Heart left ventricle (tissue), 13 donors: ENCODE measurements around the gene CBY2.

ENCODE experiments used
- CTCF ChIP-seq, 12 donors: fragments of 200-600 bp; sonication (generic) in 4 of 12; IDR thresholded peaks; one replicate each; pipeline versions ENCODE4 v1.5.0 to v1.8.0; 2018 to 2022; ENCODE audit warnings: antibody characterized with exemption in 12 of 12, mild to moderate bottlenecking in 5 of 12
- POLR2A ChIP-seq, 2 donors: fragments of 450-650 bp; IDR thresholded peaks; one replicate each; pipeline ENCODE4 v1.6.1; 2017; ENCODE audit warnings: antibody characterized with exemption in 2 of 2, mild to moderate bottlenecking in 2 of 2, moderate library complexity in 2 of 2
- donor health status: ischemic (EF 13 %, LVEDD 7.1; RV severe dilation, severe dysfunction).
- donor health status: DM: no; HTN: yes; CAD: no.
- donor health status: DM: no; HTN: no; CAD: no.
- donor health status: ischemic (EF 25% LVEDD 6.9; RV normal size, moderate dysfunction).
- donor health status: ischemic (EF 25% LVEDD 5.7; RV mildly dilated, moderate dysfunction).
- donor health status: ischemic (EF 35%, LVEDD 5.7; RV mildly dilated, moderate dysfunction).
- donor health status: nonischemic (EF 11% LVEDD 7.7; RV severe dilation, severe dysfunction).
- donor health status: DM: yes; HTN: yes; CAD: no.
- donor health status: PGD.
- donor health status: ischemic (EF 29% LVEDD 5.4; RV normal size, mild dysfunction).
- donor health status: nonischemic (EF 23%, LVEDD 6.1; RV moderate dilation, normal function).

GRCh38 chr13:45683701-45684100 lies 18.4 kb upstream of the CBY2 start:
- TF ChIP-seq CTCF (IDR thresholded peaks at IDR 0.05) (no peak), POLR2A (IDR thresholded peaks at IDR 0.05) (no peak)
